GM18511 (cell line): ENCODE results near the gene ALDH3B1.

ENCODE experiments used
- ATAC-seq: cut with Tn5 transposase; IDR thresholded peaks from one replicate; pipeline ENCODE4 v1.9.1; 2021; ENCODE audit warnings: mild to moderate bottlenecking, moderate library complexity; ENCODE audit not compliant: unreplicated experiment

The ALDH3B1 gene

DNA sequence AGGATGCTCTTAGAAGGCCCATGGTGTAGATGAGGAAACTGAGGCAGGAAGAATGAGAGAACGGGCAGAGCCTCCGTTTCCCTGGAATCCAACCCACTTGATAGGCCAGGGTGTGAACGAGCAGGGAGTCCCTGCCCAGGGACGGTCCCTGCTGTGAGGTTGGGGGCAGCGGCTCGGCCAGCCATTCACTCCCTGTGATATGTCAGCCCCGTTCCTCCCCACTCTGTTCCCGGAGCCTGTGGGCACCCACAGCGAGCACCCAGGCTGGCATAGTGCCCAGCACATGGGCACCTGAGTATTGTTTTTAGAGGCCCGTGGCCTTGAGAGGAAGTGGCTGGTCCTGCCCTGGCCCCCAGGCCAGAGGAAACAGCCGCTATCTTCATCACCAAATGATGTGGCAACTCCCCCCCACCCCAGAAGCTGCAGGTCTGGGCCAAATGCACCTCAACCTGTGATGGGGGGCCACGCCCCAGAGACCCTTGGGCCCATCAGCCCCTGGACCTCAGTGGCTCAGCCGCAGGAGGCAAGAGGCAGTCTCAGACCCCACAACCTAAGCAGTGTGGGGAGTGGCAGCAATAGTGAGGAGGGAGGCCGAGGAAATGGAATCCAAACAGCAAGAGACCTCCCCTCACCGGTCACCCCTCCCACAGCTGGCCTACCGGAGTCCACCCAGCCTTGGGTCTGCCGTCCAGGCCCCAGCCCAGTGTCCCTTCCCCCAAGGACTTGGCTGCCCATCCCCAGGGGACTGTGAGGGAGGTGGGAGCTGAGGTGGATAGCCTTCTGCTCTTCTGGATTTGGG lies 2.1 kb downstream of the ALDH3B1 start:
- ATAC-seq, result no peak

DNA sequence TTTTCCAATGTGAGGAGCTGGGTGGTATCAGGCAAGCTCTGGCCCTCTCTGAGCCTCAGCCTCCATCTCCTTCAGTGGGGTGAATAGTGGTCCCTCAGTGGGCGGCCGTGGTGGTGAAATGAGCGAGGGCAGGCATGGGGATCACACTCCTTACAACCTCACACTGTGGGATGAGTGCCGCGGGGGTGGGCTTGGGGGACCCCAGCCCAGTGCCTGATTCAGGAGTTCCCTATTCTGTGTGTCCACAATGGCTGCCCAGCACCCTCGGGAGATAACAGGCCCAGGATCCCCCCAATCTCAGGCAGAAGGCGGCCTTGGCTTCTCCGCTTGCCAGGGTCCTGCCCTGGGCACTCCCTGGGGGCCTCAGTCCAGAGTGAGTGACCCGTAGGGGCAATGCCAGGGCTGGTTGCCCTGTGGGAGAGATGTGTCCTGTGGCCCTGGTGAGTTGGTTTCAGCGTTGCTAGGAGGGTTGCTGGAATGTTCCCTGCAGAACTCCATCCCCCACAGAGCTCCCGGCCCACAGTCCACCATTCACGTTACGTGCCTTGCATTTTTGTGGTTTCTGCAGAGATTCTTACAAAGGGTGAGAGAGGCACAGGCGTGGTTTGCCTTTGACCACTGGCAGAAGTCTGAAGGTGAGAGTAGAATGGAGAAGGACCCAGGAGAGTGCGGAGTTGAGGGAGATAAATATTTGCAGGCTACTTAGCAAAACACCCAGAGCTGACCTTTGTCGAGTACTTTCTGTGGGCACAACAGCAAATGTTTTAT lies 2.9 kb downstream of the ALDH3B1 start:
- no peak for ATAC-seq

DNA sequence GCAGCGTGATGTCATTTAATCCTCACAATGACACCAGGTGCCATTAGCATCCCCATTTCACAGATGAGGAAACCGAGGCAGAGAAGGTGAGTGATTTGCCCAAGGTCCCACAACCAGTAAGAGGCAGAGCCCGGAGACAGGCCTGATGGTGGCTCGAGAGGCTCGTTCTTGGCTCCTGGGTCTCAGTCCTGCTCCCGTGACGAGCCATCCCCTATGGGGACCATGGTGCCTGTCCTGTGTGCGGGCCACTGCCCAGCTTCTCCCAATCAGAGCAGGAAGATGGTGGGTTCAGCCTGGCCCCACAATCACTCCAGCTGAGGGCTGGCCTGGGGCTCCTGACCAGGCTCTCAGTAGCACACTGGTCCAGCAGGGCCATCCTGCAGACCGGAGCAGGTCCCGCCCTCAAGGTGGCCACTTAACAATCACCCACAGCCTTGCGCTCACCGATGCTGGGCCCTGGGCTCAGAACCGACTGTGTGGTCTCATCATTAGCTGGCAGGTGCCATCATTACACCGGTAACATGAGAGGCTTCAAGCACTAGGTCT lies 3.6 kb downstream of the ALDH3B1 start:
- ATAC-seq, result no peak

DNA sequence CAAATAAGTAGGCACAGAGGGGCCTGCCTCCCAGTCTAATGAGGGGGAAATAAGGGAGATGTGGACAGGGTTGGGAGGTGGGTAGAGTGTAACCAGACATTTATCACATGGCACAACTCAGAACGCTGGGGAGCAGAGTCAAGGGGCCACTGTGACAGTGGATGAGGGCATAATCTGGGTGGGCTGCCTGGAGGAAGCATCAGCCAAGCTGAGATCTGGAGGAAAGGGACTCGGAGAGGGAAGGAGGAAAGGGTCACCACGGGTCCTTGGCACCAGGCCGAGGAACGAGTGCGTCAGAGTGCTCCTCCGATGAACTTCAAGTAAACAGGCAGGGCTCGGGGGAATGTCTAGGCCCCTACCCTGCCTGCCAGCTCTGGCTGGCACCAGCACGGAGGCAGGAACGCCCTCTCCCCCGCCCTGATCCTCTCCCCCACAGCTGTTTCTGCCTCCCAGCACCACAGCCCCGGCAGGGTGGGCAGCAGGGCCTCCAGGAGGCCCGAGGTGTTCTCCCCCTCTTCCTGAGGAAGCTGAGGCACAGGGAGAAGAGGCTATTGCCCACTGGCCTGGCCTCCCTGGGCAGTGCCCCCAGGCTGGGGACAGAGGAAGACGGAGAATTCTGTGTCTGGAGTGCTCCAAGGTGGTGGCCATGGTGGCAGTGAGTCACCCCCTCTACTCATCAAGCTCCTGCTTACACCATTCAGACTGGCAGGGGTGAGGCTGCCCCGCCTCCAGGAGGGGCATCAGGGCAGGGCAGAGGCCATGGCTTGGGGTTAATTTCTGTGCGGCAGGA lies 4.2 kb downstream of the ALDH3B1 start:
- ATAC-seq, result no peak

DNA sequence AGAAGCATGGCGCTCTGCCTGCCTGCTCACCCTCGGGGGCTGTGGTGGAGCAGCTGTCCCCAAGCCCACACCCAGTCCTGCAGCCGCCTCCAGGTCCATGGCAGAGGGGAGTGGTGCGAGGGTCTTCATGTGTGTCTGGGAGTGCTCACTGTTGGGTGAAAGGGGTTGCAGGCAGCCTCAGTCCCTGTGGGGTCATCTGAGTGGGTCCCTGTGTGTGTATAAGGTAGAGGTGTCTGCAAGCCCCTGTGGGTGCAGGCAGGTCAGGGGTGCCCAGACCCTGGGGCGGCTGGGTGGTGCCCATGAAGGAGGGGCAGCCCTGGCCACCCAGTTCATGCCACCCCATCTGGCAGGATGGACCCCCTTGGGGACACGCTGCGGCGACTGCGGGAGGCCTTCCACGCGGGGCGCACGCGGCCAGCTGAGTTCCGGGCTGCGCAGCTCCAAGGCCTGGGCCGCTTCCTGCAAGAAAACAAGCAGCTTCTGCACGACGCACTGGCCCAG lies 4.9 kb downstream of the ALDH3B1 start:
- ATAC-seq, result no peak

DNA sequence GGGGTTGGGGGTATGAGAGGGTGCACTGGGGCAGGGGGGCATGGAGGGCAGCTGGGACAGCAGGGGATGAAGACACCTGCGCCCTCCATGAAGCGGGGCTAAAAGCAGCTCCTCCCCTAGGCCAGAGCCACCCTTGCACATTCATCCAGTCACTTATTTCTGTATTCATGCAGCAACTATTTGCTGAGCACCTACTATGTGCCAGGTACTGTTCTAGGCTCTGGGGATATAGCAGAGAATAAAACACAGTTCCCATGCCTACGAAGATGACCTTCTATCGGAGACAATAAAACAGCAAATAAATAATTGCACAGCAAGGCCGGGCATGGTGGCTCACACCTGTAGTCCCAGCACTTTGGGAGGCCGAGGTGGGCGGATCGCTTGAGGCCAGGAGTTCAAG lies 5.3 kb downstream of the ALDH3B1 start:
- ATAC-seq, result no peak

DNA sequence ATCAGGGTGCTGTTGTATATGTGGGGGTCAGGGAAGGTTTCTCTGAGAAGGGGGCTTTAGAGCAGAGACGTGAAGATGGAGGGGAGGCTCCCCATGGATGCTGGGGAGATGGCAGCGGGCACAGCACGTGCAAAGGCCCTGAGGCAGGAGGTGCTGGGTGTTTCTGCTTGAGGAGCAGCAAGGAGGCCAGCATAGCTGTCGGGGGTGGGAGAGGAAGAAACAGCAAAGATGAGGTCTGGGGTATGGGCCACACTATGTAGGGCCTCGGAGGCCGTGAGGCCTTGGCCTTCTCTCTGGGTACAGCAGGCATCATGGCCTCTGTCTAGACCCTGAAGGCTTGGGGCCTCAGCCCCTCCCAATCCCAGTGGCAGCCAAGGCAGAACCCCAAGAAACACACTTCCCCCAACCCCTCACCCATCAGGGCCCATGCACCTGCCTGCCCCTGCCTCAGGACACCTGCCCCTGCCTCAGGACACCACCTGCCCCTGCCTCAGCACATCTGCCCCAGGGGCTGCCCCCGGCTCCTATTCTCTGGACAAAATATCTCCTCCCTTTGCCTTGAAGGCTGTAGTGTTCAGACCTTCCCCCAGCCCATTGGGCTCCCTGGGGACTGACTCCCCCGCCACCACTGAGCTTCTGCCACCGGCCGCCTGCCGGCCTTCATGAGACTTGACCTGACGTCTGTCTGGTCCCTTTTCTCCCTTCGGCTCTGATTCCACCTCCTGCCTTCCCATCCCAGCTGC lies 6.2 kb downstream of the ALDH3B1 start:
- ATAC-seq, result no peak

DNA sequence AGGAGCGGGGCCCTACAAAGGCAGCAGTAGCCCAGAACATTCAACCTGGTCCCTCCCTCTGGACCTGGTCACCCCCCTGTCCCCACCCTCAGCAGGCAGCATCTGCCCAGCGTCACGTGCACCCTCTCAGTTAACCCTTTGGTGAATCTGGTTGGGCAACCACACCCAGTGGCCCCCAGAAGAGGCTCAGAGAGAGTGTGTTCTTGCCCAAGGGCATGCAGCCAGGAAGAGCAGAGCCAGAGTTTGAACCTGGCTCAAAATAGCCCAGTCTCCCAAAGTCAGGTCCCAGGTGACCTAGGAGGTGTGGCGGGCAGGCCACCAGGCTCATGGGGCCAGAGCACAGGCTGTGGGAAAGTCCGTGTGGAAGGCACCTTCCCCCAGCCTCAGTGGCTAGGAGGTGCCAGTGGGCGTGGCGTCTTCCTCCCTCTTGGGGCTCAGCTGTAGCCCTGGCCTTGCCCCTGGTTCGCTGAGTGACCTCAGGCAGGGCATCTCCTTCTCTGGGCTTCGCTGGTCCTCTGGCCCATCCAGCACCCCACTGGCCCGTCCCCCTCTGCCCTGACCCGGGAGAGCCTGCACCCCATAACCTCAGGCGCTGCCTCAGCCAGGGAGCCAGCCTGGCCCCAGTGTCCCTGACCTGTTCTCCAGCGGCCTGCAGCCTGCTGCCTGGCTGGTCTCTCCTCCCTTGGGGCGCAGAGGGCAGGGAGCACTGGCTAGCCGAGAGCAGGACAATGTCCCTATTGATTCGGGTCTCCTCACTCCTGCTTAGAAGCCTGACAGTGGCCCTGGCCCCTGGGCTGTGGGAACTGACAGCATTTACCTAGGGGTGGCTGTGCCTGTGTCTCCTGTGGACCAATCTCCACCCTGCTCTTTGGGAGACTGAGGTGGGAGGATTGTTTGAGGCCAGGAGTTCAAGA lies 7.0 kb downstream of the ALDH3B1 start:
- no peak for ATAC-seq

DNA sequence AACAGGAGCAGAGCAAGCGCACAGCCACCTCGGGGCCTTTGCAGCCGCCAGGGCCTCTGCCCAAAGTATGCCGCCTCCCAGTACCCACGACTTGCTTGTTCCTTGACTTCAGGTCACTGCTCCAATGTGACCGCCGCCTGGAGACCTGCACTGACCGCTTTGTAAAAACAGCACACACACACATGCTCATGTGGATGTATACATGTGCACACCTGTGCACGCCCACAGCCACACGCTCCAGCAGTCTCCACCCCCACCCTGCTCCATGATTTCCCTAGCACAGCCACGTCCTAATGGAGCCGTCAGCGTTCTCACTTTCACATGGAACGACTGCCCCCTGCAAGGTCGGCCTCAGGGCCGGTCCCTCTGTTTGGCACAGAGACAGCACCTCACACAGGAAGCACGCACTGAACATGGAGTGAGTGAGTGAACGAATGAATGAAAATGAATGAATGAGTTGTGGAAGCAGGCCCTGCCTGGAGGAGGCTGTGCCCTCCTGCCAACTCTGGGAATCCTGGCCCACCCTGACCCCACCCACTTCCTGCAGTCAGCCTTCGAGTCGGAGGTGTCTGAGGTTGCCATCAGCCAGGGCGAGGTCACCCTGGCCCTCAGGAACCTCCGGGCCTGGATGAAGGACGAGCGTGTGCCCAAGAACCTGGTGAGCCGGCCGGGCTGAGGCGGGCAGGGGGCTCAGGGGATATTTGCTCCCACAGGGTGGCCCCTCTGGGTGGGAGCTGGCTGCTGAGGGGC lies 8.0 kb downstream of the ALDH3B1 start:
- ATAC-seq, result no peak

DNA sequence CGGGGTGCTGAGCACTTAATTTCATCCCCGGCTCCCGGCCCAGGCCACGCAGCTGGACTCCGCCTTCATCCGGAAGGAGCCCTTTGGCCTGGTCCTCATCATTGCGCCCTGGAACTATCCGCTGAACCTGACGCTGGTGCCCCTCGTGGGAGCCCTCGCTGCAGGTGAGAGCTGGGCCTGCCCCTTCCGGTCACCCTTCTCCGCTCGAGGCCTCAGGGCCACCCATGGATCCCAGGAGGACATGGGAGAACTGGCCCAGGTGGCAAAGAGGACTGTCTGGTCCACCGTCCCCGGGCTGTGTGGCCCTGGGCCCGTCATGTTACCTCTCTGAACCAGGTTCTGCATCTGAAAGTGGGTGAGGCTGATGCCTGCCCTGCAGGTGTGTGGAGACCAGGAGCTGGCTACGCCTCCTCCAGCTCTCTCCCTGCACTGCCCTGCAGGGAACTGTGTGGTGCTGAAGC lies 8.6 kb downstream of the ALDH3B1 start:
- no peak for ATAC-seq

DNA sequence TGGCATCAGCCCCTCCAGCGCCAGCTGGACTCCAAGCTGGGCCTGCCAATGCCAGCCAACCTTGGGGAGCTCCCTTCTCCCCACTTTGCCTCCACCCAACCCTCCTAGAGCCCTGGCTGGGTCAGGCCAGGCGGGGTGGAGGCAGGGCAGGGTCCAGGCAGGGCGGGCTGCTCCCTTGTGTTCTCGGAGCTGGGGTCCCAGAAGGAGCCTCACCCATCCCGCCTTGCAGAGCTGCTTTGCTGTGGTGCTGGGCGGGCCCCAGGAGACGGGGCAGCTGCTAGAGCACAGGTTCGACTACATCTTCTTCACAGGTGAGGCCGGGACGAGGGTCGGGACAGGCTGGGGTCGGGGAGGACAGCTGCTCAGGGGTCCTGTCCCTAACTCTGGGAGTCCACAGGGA lies 9.4 kb downstream of the ALDH3B1 start:
- no peak for ATAC-seq

DNA sequence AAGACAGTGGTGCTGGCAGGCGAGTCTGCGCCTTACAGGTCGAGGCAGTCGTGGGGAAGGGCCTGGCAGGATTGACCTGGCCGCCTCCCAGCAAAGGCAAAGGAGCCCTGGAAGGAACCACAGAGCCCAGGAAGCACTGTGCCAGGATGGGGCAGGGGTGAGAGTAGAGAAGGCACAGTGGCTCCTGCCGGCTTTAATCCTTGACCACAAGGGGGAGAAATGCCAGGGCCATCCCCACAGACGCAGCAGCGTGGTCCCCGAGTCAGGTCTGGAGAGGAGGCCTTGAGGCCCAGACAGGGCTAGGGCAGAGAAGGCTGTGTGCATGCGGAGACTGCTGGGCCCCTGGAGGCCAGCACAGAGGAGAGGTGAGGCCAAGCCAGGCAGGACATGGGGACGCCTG lies 10.4 kb downstream of the ALDH3B1 start:
- ATAC-seq, result no peak

DNA sequence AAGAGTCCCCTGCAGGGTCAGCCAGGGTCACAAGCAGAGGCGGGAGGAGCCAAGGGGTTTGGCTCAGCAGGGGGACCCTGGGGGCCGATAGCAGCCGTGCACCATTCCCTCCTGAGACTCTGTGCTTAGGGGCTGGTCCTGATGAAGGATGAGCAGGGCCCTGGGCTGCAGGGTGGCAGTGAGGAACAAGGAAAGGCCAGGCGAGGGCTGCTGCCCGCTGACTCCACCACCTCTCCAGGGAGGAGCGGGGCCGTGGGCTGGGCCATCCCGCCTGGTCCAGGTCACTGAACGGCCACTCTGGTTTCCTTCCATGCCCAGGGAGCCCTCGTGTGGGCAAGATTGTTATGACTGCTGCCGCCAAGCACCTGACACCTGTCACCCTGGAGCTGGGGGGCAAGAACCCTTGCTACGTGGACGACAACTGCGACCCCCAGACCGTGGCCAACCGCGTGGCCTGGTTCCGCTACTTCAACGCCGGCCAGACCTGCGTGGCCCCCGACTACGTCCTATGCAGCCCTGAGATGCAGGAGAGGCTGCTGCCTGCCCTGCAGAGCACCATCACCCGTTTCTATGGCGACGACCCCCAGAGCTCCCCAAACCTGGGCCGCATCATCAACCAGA lies 11.2 kb downstream of the ALDH3B1 start:
- ATAC-seq, result no peak

DNA sequence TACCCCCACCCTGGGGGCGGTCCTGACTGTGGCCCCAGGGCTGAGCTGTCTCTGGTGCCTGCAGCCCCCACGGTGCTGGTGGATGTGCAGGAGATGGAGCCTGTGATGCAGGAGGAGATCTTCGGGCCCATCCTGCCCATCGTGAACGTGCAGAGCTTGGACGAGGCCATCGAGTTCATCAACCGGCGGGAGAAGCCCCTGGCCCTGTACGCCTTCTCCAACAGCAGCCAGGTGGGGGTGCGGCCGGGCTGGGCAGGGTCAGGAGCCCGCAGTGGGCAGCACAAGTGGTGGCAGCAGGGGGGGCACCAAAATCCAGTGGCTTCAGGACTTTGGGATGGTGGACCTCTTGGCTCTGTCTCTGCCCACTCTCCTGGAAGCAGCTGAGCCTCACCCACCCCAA lies 12.4 kb downstream of the ALDH3B1 start:
- no peak for ATAC-seq

DNA sequence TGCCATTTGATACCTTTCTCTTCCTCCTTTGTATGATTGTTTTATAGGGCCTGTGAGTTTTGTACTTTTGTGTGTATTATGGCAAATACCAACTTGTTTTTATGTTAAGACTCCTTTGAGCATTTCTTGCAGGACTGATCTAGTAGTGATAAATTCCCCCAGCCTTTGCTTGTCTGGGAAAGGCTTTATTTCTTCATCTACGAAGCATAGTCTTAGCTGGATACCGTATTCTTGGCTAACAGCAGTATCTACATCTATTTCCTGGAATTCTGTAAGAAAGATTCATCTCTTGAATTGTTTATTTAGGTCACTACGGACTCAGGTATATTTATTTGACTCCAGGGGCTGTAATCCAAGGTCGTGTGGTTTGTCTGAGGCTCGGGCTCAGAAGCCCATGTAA lies 14.4 kb downstream of the ALDH3B1 start:
- ATAC-seq, result no peak

DNA sequence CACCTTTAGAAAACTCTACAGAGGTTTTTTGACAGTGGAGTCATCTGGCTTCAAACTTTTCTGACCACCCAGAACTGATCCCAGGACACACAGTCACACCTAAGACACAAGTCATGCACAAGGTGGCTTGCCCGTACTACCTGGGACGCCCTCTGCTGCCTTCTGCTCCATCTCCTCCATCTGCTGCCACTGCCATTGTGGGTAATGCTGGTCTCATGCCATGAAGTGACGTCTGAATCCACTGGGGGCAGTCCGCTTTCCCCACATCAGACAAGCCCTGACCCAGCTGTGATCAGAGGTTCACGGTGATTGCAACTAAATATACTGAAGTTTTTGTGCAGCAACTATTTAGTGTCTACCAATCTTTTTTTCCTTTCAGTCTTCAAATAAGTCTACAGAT lies 14.9 kb downstream of the ALDH3B1 start:
- ATAC-seq, result no peak

DNA sequence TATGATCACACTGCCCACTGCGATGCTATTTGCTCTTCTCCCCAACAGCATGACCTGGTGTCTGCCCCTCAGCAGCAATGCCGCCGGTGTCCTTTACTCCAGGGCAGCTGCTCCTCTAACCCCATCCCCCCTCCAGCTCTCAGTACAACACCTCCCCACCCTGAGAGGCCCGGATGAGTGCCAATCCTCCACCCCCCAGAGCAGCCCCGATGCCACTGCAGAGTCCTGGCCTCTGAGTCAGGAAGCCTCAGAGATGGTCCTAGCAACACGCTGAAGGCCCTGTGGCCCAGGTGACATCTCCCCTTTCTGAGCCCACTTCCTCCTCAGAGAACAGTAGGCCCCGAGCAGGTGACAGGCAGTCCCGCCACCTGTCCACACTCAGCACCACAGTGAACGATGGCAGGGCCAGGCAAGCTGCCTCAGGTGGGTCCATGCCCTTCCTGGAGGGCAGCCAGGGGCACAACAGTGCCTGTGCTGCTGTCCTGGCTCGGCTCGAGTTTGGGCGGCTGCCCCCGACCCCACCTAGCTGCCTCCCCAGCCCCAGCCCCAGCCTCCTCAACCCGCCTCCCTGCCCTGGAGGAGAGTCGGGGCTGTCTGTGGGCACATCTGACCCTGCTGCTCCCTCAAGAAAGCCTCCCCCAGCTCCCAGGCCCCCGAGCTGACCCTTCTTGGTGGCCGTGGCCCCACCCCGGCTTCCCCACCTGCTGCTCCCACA lies 16.4 kb downstream of the ALDH3B1 start:
- ATAC-seq, result no peak

DNA sequence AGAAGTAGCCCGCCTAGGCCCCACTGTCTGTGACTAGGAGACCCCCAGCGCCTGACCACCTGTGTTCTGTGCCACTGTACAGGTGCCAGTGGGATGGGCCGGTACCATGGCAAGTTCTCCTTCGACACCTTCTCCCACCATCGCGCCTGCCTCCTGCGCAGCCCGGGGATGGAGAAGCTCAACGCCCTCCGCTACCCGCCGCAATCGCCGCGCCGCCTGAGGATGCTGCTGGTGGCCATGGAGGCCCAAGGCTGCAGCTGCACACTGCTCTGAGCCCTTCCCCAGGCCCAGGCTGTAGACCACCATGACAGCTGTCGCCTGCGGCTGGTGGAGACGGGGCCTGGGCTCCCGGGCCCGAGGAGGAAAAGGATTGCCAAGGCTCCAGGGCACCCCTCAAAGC lies 17.5 kb downstream of the ALDH3B1 start:
- no peak for ATAC-seq
